ENCODE results near the gene GATA1.

The GATA1 gene

GRCh38 chrX:48790477-48790876 is 4.1 kb downstream of the GATA1 start:
- Mint-ChIP-seq H3K9me3 (no peaks in the 10 kb centered on the region), H3K27ac (no peak overlapping the region), H3K4me1 (peaks cover 5% of the 10 kb centered on the region), H3K27me3 (peaks cover 24% of the 10 kb centered on the region), H3K36me3 (no peaks in the 10 kb centered on the region), H3K4me3 (no peak overlapping the region)
- ATAC-seq (ENCODE audit: low read depth) (no peak), DNase-seq (ENCODE audit: low spot score in 2 of 2) (no peak)

- H3K27ac Mint-ChIP-seq, result no peak overlapping the region
- ATAC-seq (ENCODE audit: low read depth), result no peak
- no peaks in the 10 kb centered on the region for H3K9me3 Mint-ChIP-seq
- H3K36me3 Mint-ChIP-seq, result no peaks in the 10 kb centered on the region
- DNase-seq (ENCODE audit: low spot score in 2 of 2), result no peak
- H3K27me3 Mint-ChIP-seq, result peaks cover 21% of the 10 kb centered on the region
- no peak overlapping the region for H3K4me3 Mint-ChIP-seq
- H3K4me1 Mint-ChIP-seq, result peaks cover 5% of the 10 kb centered on the region
These were observed 4.9 kb downstream of the GATA1 start for GRCh38 chrX:48791063-48791820.

GRCh38 chrX:48792219-48792618 is 5.8 kb downstream of the GATA1 start:
- no peak for ATAC-seq (ENCODE audit: low read depth)

GRCh38 chrX:48793935-48794334 is 7.5 kb downstream of the GATA1 start:
- H3K4me1 Mint-ChIP-seq, result peaks cover 5% of the 10 kb centered on the region
- ATAC-seq (ENCODE audit: low read depth) (no peak), DNase-seq (ENCODE audit: low spot score in 2 of 2) (no peak)
- H3K4me3 Mint-ChIP-seq, result no peak overlapping the region
- H3K9me3 Mint-ChIP-seq, result no peaks in the 10 kb centered on the region
- peaks cover 5% of the 10 kb centered on the region for H3K27me3 Mint-ChIP-seq
- no peaks in the 10 kb centered on the region for H3K36me3 Mint-ChIP-seq
- H3K27ac Mint-ChIP-seq, result no peak overlapping the region

More at GRCh38 chrX:48792219-48792618, 5.8 kb downstream of the GATA1 start:
- no peak overlapping the region for H3K27ac Mint-ChIP-seq
- H3K9me3 Mint-ChIP-seq, result no peaks in the 10 kb centered on the region
- no peak for DNase-seq (ENCODE audit: low spot score in 2 of 2)
- no peak overlapping the region for H3K4me3 Mint-ChIP-seq
- H3K27me3 Mint-ChIP-seq, result peaks cover 15% of the 10 kb centered on the region
- no peaks in the 10 kb centered on the region for H3K36me3 Mint-ChIP-seq
- H3K4me1 Mint-ChIP-seq, result peaks cover 5% of the 10 kb centered on the region

GRCh38 chrX:48794340-48794910 is 8.0 kb downstream of the GATA1 start:
- Mint-ChIP-seq H3K4me3 (no peak overlapping the region), H3K27me3 (peaks cover 5% of the 10 kb centered on the region), H3K36me3 (no peaks in the 10 kb centered on the region), H3K9me3 (no peaks in the 10 kb centered on the region), H3K4me1 (peaks cover 5% of the 10 kb centered on the region), H3K27ac (no peak overlapping the region)
- DNase-seq (ENCODE audit: low spot score in 2 of 2), result no peak
- ATAC-seq (ENCODE audit: low read depth), result no peak

- DNase-seq (ENCODE audit: low spot score in 2 of 2) (no peak), ATAC-seq (ENCODE audit: low read depth) (no peak)
- Mint-ChIP-seq H3K27ac (no peak overlapping the region), H3K9me3 (no peaks in the 10 kb centered on the region), H3K4me1 (no peaks in the 10 kb centered on the region), H3K4me3 (no peak overlapping the region), H3K27me3 (peaks cover 2% of the 10 kb centered on the region), H3K36me3 (no peaks in the 10 kb centered on the region)
These were observed 8.6 kb downstream of the GATA1 start for GRCh38 chrX:48794911-48795515.

- DNase-seq (ENCODE audit: low spot score in 2 of 2) (no peak), ATAC-seq (ENCODE audit: low read depth) (no peak)
- H3K36me3 Mint-ChIP-seq, result no peaks in the 10 kb centered on the region
- H3K4me1 Mint-ChIP-seq, result peaks cover 10% of the 10 kb centered on the region
- no peaks in the 10 kb centered on the region for H3K27me3 Mint-ChIP-seq
- no peak overlapping the region for H3K27ac Mint-ChIP-seq
- H3K9me3 Mint-ChIP-seq, result no peaks in the 10 kb centered on the region
- no peak overlapping the region for H3K4me3 Mint-ChIP-seq
These were observed 11.9 kb downstream of the GATA1 start for GRCh38 chrX:48798318-48798717.

GRCh38 chrX:48800574-48801279 is 14.3 kb downstream of the GATA1 start:
- Mint-ChIP-seq H3K36me3 (peaks cover 12% of the 10 kb centered on the region), H3K27me3 (no peaks in the 10 kb centered on the region), H3K4me3 (peak overlapping the region; percentile 96), H3K4me1 (peaks cover 10% of the 10 kb centered on the region), H3K9me3 (no peaks in the 10 kb centered on the region), H3K27ac (peak overlapping the region; percentile 97)
- no peak for ATAC-seq (ENCODE audit: low read depth)
- no peak for DNase-seq (ENCODE audit: low spot score in 2 of 2)

GRCh38 chrX:48801280-48802088 is 15.1 kb downstream of the GATA1 start, which contains the start of gene HDAC6:
TSS of gene HDAC6 (plus strand) at chrX:48802067. CDS start at chrX:48802693, 626 bp downstream.
- DNase-seq (ENCODE audit: low spot score in 2 of 2), result peak; percentile 78 to 89
- Mint-ChIP-seq H3K27ac (peak within 1 kb of the TSS; percentile 97), H3K4me1 (peaks cover 10% of the 10 kb centered on the region), H3K36me3 (peaks cover 12% of the 10 kb centered on the region), H3K4me3 (peak within 1 kb of the TSS; percentile 96), H3K9me3 (no peaks in the 10 kb centered on the region), H3K27me3 (no peaks in the 10 kb centered on the region)
- peak; percentile 77 for ATAC-seq (ENCODE audit: low read depth)

GRCh38 chrX:48802089-48802904 is 15.9 kb downstream of the GATA1 start:
- no peaks in the 10 kb centered on the region for H3K9me3 Mint-ChIP-seq
- peak overlapping the region; percentile 97 for H3K27ac Mint-ChIP-seq
- peaks cover 12% of the 10 kb centered on the region for H3K36me3 Mint-ChIP-seq
- H3K27me3 Mint-ChIP-seq, result no peaks in the 10 kb centered on the region
- ATAC-seq (ENCODE audit: low read depth), result peak; percentile 29
- peak overlapping the region; percentile 96 for H3K4me3 Mint-ChIP-seq
- H3K4me1 Mint-ChIP-seq, result peaks cover 10% of the 10 kb centered on the region
- DNase-seq (ENCODE audit: low spot score in 2 of 2), result no peak

GRCh38 chrX:48802905-48803200 is 16.5 kb downstream of the GATA1 start:
- Mint-ChIP-seq H3K4me3 (peak overlapping the region; percentile 96), H3K4me1 (peaks cover 10% of the 10 kb centered on the region), H3K36me3 (peaks cover 12% of the 10 kb centered on the region), H3K27me3 (no peaks in the 10 kb centered on the region), H3K27ac (no peak overlapping the region), H3K9me3 (no peaks in the 10 kb centered on the region)
- DNase-seq (ENCODE audit: low spot score in 2 of 2) (no peak), ATAC-seq (ENCODE audit: low read depth) (no peak)

GRCh38 chrX:48806081-48806480 is 19.7 kb downstream of the GATA1 start:
- peaks cover 4% of the 10 kb centered on the region for H3K4me1 Mint-ChIP-seq
- H3K36me3 Mint-ChIP-seq, result peaks cover 15% of the 10 kb centered on the region

GRCh38 chrX:48813644-48814043 is 27.3 kb downstream of the GATA1 start:
- ATAC-seq (ENCODE audit: low read depth) (no peak), DNase-seq (ENCODE audit: low spot score in 2 of 2) (no peak)
- no peak overlapping the region for H3K4me3 Mint-ChIP-seq
- H3K27ac Mint-ChIP-seq, result no peak overlapping the region
- H3K27me3 Mint-ChIP-seq, result no peaks in the 10 kb centered on the region
- no peaks in the 10 kb centered on the region for H3K9me3 Mint-ChIP-seq
- H3K36me3 Mint-ChIP-seq, result peaks cover 14% of the 10 kb centered on the region
- H3K4me1 Mint-ChIP-seq, result peaks cover 2% of the 10 kb centered on the region

More at GRCh38 chrX:48806081-48806480, 19.7 kb downstream of the GATA1 start:
- DNase-seq (ENCODE audit: low spot score in 2 of 2), result no peak
- ATAC-seq (ENCODE audit: low read depth), result no peak
- H3K9me3 Mint-ChIP-seq, result no peaks in the 10 kb centered on the region
- no peak overlapping the region for H3K4me3 Mint-ChIP-seq
- no peak overlapping the region for H3K27ac Mint-ChIP-seq
- no peaks in the 10 kb centered on the region for H3K27me3 Mint-ChIP-seq
